Smooth muscle cell (in vitro differentiated cells): ENCODE data around the gene NHERF1. TPM values are rescaled to one million over a fixed set of nuclear protein-coding genes. Genes with fewer than 3 reads are reported as not detected.

Experiments used
- DNase-seq: peaks from one replicate; lab custom pipeline; 2025; ENCODE audit not compliant: unreplicated experiment; lab: John Stamatoyannopoulos, UW
- H2AFZ ChIP-seq: fragments of 200-600 bp; sonication (generic); 2 replicates; pipeline ENCODE4 v1.6.0; 2016; ENCODE audit warnings: antibody characterized with exemption, low read depth, mild to moderate bottlenecking
- H3F3A ChIP-seq: fragments of 200-600 bp; sonication (generic); 2 replicates; pipeline ENCODE4 v1.6.0; 2017; ENCODE audit warnings: antibody characterized with exemption, low read depth
- H3K27ac ChIP-seq: fragments of 200-600 bp; sonication (generic); 2 replicates; pipeline ENCODE4 v1.5.1; 2016; ENCODE audit warnings: low read depth, mild to moderate bottlenecking
- H3K27me3 ChIP-seq: fragments of 200-600 bp; sonication (generic); 2 replicates; pipeline ENCODE4 v1.6.1; 2016; ENCODE audit warnings: low read depth, mild to moderate bottlenecking
- H3K36me3 ChIP-seq: fragments of 200-600 bp; sonication (generic); 2 replicates; pipeline ENCODE4 v1.5.1; 2016; ENCODE audit warnings: low read depth
- H3K4me1 ChIP-seq: fragments of 200-600 bp; sonication (generic); 2 replicates; pipeline ENCODE4 v1.5.1; 2016; ENCODE audit warnings: low read depth
- H3K4me2 ChIP-seq: fragments of 200-600 bp; sonication (generic); 2 replicates; pipeline ENCODE4 v1.6.0; 2016; ENCODE audit warnings: mild to moderate bottlenecking
- H3K4me3 ChIP-seq: fragments of 200-600 bp; sonication (generic); 2 replicates; pipeline ENCODE4 v1.5.1; 2016; ENCODE audit warnings: mild to moderate bottlenecking
- H3K79me2 ChIP-seq: fragments of 200-600 bp; sonication (generic); 2 replicates; pipeline ENCODE4 v1.6.0; 2016; ENCODE audit warnings: low read depth, mild to moderate bottlenecking
- H3K9ac ChIP-seq: fragments of 200-600 bp; sonication (generic); 2 replicates; pipeline ENCODE4 v1.6.0; 2016; ENCODE audit warnings: low read depth
- H3K9me3 ChIP-seq: fragments of 200-600 bp; sonication (generic); replicated peaks from 2 replicates; pipeline ENCODE4 v1.5.1; 2016; ENCODE audit warnings: low read depth
- H4K20me1 ChIP-seq: fragments of 200-600 bp; sonication (generic); 2 replicates; pipeline ENCODE4 v1.6.0; 2016; ENCODE audit warnings: low read depth
- WGBS: methylation state at CpG from one replicate; pipeline ENCODE4 v1.1.7; 2016; ENCODE audit warnings: low lambda C conversion rate; 5-methylcytosine and 5-hydroxymethylcytosine counted together
- polyA plus RNA-seq: library from polyadenylated mRNA; unstranded; fragments of >200 nt; fragmentation: Nextera tagmentation; extraction: Ambion mirVana; gene quantifications from 2 replicates; pipeline ENCODE4 v1.2.1, GENCODE V29; 2016
- total RNA-seq: library from RNA; depleted of rRNA; stranded (reverse); fragments of >200 nt; gene quantifications from 2 replicates; pipeline ENCODE4 v1.2.3, GENCODE V29; 2014
- TF ChIP-seq, protein P1 (sequence below): fragments of 200-600 bp; sonication (generic); IDR thresholded peaks from 2 replicates; pipeline ENCODE4 v1.5.1; 2017; ENCODE audit warnings: borderline replicate concordance, mild to moderate bottlenecking, antibody characterized with exemption; ENCODE audit not compliant: insufficient read depth, poor library complexity, severe bottlenecking

NHERF1 gene
- total and polyA plus RNA-seq, 2 experiments from 2014 or later = 23.2 to 31.9 TPM

DNA sequence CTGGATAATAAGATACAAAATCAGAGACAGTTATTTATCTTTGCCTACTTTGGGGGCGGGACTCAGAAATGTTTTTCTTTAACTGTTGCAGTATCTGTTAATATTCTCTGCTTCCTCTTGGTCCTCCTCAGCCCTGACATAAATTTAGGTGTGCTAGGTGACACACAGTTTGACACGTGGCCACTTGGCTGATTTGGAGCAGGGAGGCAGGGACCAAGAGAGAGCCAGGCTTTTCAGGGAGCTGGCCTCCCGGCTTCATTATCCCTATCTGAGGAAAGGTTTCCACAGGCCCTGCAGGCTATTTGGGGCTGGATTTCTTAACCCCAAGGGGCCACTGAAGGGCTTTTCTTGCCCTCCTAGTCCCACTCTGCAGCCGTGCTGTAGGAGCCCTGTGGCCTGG is 47.8 kb downstream of the NHERF1 start:
- Histone ChIP-seq H3K79me2 (no peaks in the 10 kb centered on the region), H3K4me2 (no peak overlapping the region), H4K20me1 (peaks cover 6% of the 10 kb centered on the region), H3F3A (no peaks in the 10 kb centered on the region), H3K9ac (no peak overlapping the region), H3K27me3 (no peaks in the 10 kb centered on the region), H3K4me1 (no peaks in the 10 kb centered on the region), H2AFZ (no peak overlapping the region), H3K36me3 (no peaks in the 10 kb centered on the region), H3K9me3 (no peaks in the 10 kb centered on the region), H3K4me3 (no peak overlapping the region), H3K27ac (no peak overlapping the region)
- 91% methylated on average over 4 of the region's 4 CpGs for whole genome bisulfite sequencing
- TF ChIP-seq, protein P1, sequence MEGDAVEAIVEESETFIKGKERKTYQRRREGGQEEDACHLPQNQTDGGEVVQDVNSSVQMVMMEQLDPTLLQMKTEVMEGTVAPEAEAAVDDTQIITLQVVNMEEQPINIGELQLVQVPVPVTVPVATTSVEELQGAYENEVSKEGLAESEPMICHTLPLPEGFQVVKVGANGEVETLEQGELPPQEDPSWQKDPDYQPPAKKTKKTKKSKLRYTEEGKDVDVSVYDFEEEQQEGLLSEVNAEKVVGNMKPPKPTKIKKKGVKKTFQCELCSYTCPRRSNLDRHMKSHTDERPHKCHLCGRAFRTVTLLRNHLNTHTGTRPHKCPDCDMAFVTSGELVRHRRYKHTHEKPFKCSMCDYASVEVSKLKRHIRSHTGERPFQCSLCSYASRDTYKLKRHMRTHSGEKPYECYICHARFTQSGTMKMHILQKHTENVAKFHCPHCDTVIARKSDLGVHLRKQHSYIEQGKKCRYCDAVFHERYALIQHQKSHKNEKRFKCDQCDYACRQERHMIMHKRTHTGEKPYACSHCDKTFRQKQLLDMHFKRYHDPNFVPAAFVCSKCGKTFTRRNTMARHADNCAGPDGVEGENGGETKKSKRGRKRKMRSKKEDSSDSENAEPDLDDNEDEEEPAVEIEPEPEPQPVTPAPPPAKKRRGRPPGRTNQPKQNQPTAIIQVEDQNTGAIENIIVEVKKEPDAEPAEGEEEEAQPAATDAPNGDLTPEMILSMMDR = no peak
- no peak for DNase-seq

- no peak overlapping the region for H2AFZ ChIP-seq
- no peak for DNase-seq
- no peaks in the 10 kb centered on the region for H3K9me3 ChIP-seq
- H3K4me2 ChIP-seq = no peak overlapping the region
- WGBS = 97% methylated on average over 6 of the region's 6 CpGs
- no peak overlapping the region for H3K4me3 ChIP-seq
- TF ChIP-seq, protein P1 = no peak
- no peaks in the 10 kb centered on the region for H3K79me2 ChIP-seq
- H3K36me3 ChIP-seq = no peaks in the 10 kb centered on the region
- no peaks in the 10 kb centered on the region for H3K27me3 ChIP-seq
- no peak overlapping the region for H3K27ac ChIP-seq
- H3K9ac ChIP-seq = no peak overlapping the region
- H3F3A ChIP-seq = no peaks in the 10 kb centered on the region
- peaks cover 6% of the 10 kb centered on the region for H4K20me1 ChIP-seq
- no peaks in the 10 kb centered on the region for H3K4me1 ChIP-seq
Observed at GRCh38 chr17:74796866-74797265, 48.4 kb downstream of the NHERF1 start.

DNA sequence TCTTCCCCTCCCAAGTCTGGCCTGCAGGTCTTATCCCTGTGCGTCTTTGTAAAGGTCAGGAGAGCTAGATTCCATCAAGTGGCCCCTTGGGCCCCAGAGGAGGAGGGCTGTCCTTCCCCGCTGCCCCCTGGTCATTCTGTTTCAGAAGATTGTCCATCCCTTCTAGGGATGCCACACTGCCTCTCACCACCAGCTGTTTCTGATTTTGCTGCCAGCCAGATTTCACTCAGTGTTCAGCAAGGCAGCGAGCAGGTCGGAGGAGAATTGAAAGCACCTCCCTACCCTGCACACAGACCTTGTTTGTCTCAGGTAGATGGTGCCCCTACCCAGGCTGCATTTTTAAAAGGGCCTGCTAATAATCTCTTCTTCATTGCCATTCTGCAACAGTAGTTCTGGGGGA is 49.4 kb downstream of the NHERF1 start:
- H3K4me1 ChIP-seq = no peaks in the 10 kb centered on the region
- TF ChIP-seq, protein P1 = no peak
- 85% methylated on average over 4 of the region's 4 CpGs for WGBS
- H3K79me2 ChIP-seq = no peaks in the 10 kb centered on the region
- H3K9ac ChIP-seq = no peak overlapping the region
- no peak overlapping the region for H3K4me3 ChIP-seq
- no peak overlapping the region for H3K27ac ChIP-seq
- H3K9me3 ChIP-seq = no peaks in the 10 kb centered on the region
- H3K4me2 ChIP-seq = no peak overlapping the region
- peaks cover 6% of the 10 kb centered on the region for H4K20me1 ChIP-seq
- no peak for DNase-seq
- no peaks in the 10 kb centered on the region for H3K36me3 ChIP-seq
- no peaks in the 10 kb centered on the region for H3K27me3 ChIP-seq
- H3F3A ChIP-seq = no peaks in the 10 kb centered on the region
- H2AFZ ChIP-seq = no peak overlapping the region

GRCh38 chr17:74798239-74798707 is 49.8 kb downstream of the NHERF1 start:
- no peaks in the 10 kb centered on the region for H3K36me3 ChIP-seq
- H2AFZ ChIP-seq = no peak overlapping the region
- no peak for DNase-seq
- no peaks in the 10 kb centered on the region for H3F3A ChIP-seq
- H3K9ac ChIP-seq = no peak overlapping the region
- H3K4me2 ChIP-seq = no peak overlapping the region
- no peaks in the 10 kb centered on the region for H3K27me3 ChIP-seq
- peaks cover 6% of the 10 kb centered on the region for H4K20me1 ChIP-seq
- no peak overlapping the region for H3K27ac ChIP-seq
- no peaks in the 10 kb centered on the region for H3K79me2 ChIP-seq
- H3K9me3 ChIP-seq = no peaks in the 10 kb centered on the region
- H3K4me1 ChIP-seq = no peaks in the 10 kb centered on the region
- 47% methylated on average over 8 of the region's 8 CpGs for WGBS
- TF ChIP-seq, protein P1 = no peak
- H3K4me3 ChIP-seq = no peak overlapping the region
